HepG2 (cell line): Measurements from ENCODE around the gene OGFR. TPM values are rescaled to one million over a fixed set of nuclear protein-coding genes. Genes with fewer than 3 reads are reported as not detected.

ENCODE experiments used
- HMG20A ChIP-seq: IDR thresholded peaks from 2 replicates; pipeline ENCODE4 v1.6.1; 2016; ENCODE audit warnings: borderline replicate concordance
- KAT2B ChIP-seq: fragments of 150-350 bp; IDR thresholded peaks from 2 replicates; pipeline ENCODE4 v1.6.1; 2014; ENCODE audit warnings: low read depth, low read length, borderline replicate concordance
- MYPOP ChIP-seq: sonication (generic); formaldehyde crosslinking; IDR thresholded peaks from 2 replicates; pipeline ENCODE4 v1.8.1; 2023; ENCODE audit warnings: mild to moderate bottlenecking, moderate library complexity, missing genetic modification reagents
- REL ChIP-seq: sonication (generic); formaldehyde crosslinking; conservative IDR thresholded peaks from 2 replicates; pipeline ENCODE4 v1.8.0; 2022; ENCODE audit warnings: mild to moderate bottlenecking, missing genetic modification reagents, moderate library complexity
- TBX3 ChIP-seq: fragments of 450-650 bp; IDR thresholded peaks from 2 replicates; pipeline ENCODE4 v1.6.1; 2017; ENCODE audit warnings: antibody characterized with exemption, mild to moderate bottlenecking, inconsistent platforms, borderline replicate concordance
- ZNF17 ChIP-seq: sonication (generic); formaldehyde crosslinking; IDR thresholded peaks from 2 replicates; pipeline ENCODE4 v1.5.0; 2020; ENCODE audit warnings: mild to moderate bottlenecking, missing genetic modification reagents
- ZNF224 ChIP-seq: sonication (generic); formaldehyde crosslinking; IDR thresholded peaks from 2 replicates; pipeline ENCODE4 v1.5.0; 2020; ENCODE audit warnings: mild to moderate bottlenecking, missing genetic modification reagents
- ZNF230 ChIP-seq: sonication (generic); formaldehyde crosslinking; IDR thresholded peaks from 2 replicates; pipeline ENCODE4 v1.4.0; 2020; ENCODE audit warnings: mild to moderate bottlenecking, missing genetic modification reagents
- ZNF460 ChIP-seq: sonication (generic); formaldehyde crosslinking; IDR thresholded peaks from 2 replicates; pipeline ENCODE4 v1.5.1; 2020; ENCODE audit warnings: missing genetic modification reagents, mild to moderate bottlenecking, borderline replicate concordance
- polyA plus RNA-seq, 8 experiments: library from polyadenylated mRNA; depleted of rRNA in 3 of 8; stranded (reverse) in 7 of 8; unstranded in 1 of 8; fragments of >200 nt; fragmentation: Illumina TruSeq in 4 of 8; extraction: Trizol in 4 of 8; gene quantifications; 2 replicates each; pipeline versions ENCODE4 v1.2.1 to v1.2.3, GENCODE V29; 2011 to 2016; ENCODE audit warnings: low read depth in 4 of 8, missing spikeins in 1 of 8, mixed read lengths in 1 of 8; ENCODE audit not compliant: insufficient read depth in 1 of 8
- total RNA-seq, 5 experiments: library from RNA; depleted of rRNA; stranded (reverse); fragments of >200 nt; fragmentation: Illumina TruSeq; extraction: Trizol; gene quantifications; 2 replicates each; pipeline ENCODE4 v1.2.3, GENCODE V29; 2016; ENCODE audit warnings: low read depth in 1 of 5
- TF ChIP-seq, protein P1 (sequence below): sonication (generic); formaldehyde crosslinking; IDR thresholded peaks from 2 replicates; pipeline ENCODE4 v1.5.0; 2020; ENCODE audit warnings: missing genetic modification reagents
- TF ChIP-seq, protein P2 (sequence below): IDR thresholded peaks from 2 replicates; pipeline ENCODE4 v1.6.1; 2016; ENCODE audit warnings: missing biosample characterization, missing genetic modification reagents, low read depth
- TF ChIP-seq, protein P3 (sequence below): sonication (generic); formaldehyde crosslinking; IDR thresholded peaks from 2 replicates; pipeline ENCODE4 v1.4.0; 2020; ENCODE audit warnings: missing genetic modification reagents, borderline replicate concordance
- TF ChIP-seq, protein P4 (sequence below): sonication (generic); formaldehyde crosslinking; IDR thresholded peaks from 2 replicates; pipeline ENCODE4 v1.9.0; 2021; ENCODE audit warnings: mild to moderate bottlenecking, missing genetic modification reagents

The OGFR gene
- total and polyA plus RNA-seq, 2 of the 13 experiments (the other 11 are each of a cell fraction or from before 2014, with no cell fraction given) = 47.7 to 81.8 TPM

DNA sequence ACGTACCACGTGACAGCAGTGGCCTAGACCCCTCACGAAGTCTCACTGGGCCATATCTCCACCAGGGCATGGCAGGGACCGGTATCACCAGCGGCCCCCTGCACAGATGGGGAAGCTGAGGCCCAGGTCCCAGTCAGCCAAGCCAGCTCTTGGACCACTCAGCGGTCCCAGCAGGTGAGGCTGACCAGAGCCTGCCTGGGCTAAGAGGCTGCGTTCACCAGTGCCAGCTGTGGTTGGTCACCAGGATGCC, 11.0 kb upstream of the OGFR start (continued):
- TF ChIP-seq, protein P1, sequence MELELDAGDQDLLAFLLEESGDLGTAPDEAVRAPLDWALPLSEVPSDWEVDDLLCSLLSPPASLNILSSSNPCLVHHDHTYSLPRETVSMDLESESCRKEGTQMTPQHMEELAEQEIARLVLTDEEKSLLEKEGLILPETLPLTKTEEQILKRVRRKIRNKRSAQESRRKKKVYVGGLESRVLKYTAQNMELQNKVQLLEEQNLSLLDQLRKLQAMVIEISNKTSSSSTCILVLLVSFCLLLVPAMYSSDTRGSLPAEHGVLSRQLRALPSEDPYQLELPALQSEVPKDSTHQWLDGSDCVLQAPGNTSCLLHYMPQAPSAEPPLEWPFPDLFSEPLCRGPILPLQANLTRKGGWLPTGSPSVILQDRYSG (CRISPR knock-in tag) = peak; percentile 4; the same call in 1 of the 2 replicates
- TF ChIP-seq KAT2B (no peak), REL (no peak), HMG20A (CRISPR knock-in tag) (no peak), MYPOP (CRISPR knock-in tag) (no peak), ZNF224 (CRISPR knock-in tag) (no peak), ZNF230 (CRISPR knock-in tag) (no peak), TBX3 (no peak), ZNF17 (CRISPR knock-in tag) (no peak), ZNF460 (CRISPR knock-in tag) (no peak)
- TF ChIP-seq, protein P2, sequence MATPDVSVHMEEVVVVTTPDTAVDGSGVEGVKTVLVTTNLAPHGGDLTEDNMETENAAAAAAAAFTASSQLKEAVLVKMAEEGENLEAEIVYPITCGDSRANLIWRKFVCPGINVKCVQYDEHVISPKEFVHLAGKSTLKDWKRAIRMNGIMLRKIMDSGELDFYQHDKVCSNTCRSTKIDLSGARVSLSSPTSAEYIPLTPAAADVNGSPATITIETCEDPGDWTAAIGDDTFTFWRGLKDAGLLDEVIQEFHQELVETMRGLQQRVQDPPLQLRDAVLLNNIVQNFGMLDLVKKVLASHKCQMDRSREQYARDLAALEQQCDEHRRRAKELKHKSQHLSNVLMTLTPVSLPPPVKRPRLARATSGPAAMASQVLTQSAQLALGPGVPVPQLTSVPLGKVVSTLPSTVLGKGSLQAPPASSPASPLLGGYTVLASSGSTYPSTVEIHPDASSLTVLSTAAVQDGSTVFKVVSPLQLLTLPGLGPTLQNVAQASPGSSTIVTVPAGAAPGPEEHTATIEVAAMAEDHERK (CRISPR knock-in tag) = no peak
- TF ChIP-seq, protein P3, sequence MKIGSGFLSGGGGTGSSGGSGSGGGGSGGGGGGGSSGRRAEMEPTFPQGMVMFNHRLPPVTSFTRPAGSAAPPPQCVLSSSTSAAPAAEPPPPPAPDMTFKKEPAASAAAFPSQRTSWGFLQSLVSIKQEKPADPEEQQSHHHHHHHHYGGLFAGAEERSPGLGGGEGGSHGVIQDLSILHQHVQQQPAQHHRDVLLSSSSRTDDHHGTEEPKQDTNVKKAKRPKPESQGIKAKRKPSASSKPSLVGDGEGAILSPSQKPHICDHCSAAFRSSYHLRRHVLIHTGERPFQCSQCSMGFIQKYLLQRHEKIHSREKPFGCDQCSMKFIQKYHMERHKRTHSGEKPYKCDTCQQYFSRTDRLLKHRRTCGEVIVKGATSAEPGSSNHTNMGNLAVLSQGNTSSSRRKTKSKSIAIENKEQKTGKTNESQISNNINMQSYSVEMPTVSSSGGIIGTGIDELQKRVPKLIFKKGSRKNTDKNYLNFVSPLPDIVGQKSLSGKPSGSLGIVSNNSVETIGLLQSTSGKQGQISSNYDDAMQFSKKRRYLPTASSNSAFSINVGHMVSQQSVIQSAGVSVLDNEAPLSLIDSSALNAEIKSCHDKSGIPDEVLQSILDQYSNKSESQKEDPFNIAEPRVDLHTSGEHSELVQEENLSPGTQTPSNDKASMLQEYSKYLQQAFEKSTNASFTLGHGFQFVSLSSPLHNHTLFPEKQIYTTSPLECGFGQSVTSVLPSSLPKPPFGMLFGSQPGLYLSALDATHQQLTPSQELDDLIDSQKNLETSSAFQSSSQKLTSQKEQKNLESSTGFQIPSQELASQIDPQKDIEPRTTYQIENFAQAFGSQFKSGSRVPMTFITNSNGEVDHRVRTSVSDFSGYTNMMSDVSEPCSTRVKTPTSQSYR (CRISPR knock-in tag) = no peak
- TF ChIP-seq, protein P4, sequence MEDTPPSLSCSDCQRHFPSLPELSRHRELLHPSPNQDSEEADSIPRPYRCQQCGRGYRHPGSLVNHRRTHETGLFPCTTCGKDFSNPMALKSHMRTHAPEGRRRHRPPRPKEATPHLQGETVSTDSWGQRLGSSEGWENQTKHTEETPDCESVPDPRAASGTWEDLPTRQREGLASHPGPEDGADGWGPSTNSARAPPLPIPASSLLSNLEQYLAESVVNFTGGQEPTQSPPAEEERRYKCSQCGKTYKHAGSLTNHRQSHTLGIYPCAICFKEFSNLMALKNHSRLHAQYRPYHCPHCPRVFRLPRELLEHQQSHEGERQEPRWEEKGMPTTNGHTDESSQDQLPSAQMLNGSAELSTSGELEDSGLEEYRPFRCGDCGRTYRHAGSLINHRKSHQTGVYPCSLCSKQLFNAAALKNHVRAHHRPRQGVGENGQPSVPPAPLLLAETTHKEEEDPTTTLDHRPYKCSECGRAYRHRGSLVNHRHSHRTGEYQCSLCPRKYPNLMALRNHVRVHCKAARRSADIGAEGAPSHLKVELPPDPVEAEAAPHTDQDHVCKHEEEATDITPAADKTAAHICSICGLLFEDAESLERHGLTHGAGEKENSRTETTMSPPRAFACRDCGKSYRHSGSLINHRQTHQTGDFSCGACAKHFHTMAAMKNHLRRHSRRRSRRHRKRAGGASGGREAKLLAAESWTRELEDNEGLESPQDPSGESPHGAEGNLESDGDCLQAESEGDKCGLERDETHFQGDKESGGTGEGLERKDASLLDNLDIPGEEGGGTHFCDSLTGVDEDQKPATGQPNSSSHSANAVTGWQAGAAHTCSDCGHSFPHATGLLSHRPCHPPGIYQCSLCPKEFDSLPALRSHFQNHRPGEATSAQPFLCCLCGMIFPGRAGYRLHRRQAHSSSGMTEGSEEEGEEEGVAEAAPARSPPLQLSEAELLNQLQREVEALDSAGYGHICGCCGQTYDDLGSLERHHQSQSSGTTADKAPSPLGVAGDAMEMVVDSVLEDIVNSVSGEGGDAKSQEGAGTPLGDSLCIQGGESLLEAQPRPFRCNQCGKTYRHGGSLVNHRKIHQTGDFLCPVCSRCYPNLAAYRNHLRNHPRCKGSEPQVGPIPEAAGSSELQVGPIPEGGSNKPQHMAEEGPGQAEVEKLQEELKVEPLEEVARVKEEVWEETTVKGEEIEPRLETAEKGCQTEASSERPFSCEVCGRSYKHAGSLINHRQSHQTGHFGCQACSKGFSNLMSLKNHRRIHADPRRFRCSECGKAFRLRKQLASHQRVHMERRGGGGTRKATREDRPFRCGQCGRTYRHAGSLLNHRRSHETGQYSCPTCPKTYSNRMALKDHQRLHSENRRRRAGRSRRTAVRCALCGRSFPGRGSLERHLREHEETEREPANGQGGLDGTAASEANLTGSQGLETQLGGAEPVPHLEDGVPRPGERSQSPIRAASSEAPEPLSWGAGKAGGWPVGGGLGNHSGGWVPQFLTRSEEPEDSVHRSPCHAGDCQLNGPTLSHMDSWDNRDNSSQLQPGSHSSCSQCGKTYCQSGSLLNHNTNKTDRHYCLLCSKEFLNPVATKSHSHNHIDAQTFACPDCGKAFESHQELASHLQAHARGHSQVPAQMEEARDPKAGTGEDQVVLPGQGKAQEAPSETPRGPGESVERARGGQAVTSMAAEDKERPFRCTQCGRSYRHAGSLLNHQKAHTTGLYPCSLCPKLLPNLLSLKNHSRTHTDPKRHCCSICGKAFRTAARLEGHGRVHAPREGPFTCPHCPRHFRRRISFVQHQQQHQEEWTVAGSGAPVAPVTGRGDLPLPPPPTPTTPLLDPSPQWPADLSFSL (CRISPR knock-in tag) = no peak
